Nephron (organoid): ENCODE results near the gene S100A3.

Experiments used
- H3K27ac Mint-ChIP-seq, 3 experiments: 2 replicates each; pipeline ENCODE4 v1.8.0; 2020; ENCODE audit warnings: mixed read lengths in 3 of 3, mild to moderate bottlenecking in 2 of 3, moderate library complexity in 1 of 3
- H3K27me3 Mint-ChIP-seq: 2 replicates; pipeline ENCODE4 v1.8.0; 2021; ENCODE audit warnings: low read depth, mild to moderate bottlenecking, moderate library complexity, mixed read lengths
- H3K36me3 Mint-ChIP-seq: 2 replicates; pipeline ENCODE4 v1.8.0; 2020; ENCODE audit warnings: low read depth, mixed read lengths
- H3K4me1 Mint-ChIP-seq: 2 replicates; pipeline ENCODE4 v1.8.0; 2020; ENCODE audit warnings: mixed read lengths
- H3K4me3 Mint-ChIP-seq, 3 experiments: 2 replicates each; pipeline ENCODE4 v1.8.0; 2020; ENCODE audit warnings: mild to moderate bottlenecking in 3 of 3, mixed read lengths in 3 of 3, moderate library complexity in 2 of 3
- H3K9me3 Mint-ChIP-seq: 2 replicates; pipeline ENCODE4 v1.8.0; 2020; ENCODE audit warnings: mixed read lengths
- TF ChIP-seq, protein P1 (sequence below), 3 experiments: fragments of 200-600 bp; sonication (generic); IDR thresholded peaks; one replicate each; pipeline ENCODE4 v1.5.0; 2021; ENCODE audit warnings: antibody characterized with exemption in 3 of 3; ENCODE audit not compliant: unreplicated experiment in 3 of 3

S100A3 gene

DNA sequence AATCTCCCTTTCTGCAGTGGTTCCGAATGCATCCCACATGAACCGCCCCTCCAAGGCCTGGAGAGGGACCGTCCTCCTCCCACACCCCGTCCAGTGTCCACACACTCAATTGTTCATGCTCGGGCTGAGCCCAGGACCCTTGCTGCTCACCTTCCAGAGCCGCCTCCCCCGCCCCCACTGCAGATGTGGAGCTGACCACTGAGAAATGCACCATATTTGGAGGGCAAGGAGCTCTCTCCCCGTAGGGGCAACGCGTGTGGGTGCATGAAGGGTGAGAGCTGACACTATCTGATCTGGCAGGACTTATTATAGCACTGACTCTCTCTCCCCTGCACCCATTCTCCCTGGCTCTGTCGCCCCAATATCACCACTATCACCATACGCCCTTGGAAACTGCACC is 4.0 kb upstream of the S100A3 start:
- peaks cover 2% of the 10 kb centered on the region for H3K27me3 Mint-ChIP-seq
- TF ChIP-seq, protein P1, sequence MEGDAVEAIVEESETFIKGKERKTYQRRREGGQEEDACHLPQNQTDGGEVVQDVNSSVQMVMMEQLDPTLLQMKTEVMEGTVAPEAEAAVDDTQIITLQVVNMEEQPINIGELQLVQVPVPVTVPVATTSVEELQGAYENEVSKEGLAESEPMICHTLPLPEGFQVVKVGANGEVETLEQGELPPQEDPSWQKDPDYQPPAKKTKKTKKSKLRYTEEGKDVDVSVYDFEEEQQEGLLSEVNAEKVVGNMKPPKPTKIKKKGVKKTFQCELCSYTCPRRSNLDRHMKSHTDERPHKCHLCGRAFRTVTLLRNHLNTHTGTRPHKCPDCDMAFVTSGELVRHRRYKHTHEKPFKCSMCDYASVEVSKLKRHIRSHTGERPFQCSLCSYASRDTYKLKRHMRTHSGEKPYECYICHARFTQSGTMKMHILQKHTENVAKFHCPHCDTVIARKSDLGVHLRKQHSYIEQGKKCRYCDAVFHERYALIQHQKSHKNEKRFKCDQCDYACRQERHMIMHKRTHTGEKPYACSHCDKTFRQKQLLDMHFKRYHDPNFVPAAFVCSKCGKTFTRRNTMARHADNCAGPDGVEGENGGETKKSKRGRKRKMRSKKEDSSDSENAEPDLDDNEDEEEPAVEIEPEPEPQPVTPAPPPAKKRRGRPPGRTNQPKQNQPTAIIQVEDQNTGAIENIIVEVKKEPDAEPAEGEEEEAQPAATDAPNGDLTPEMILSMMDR (IDR thresholded peaks at IDR 0.05; ENCODE audit: unreplicated experiment in 3 of 3): no peak
- H3K9me3 Mint-ChIP-seq: no peaks in the 10 kb centered on the region
- peak overlapping the region in 2 of 3 experiments; percentile 65 to 81 for H3K27ac Mint-ChIP-seq
- peaks cover 53% of the 10 kb centered on the region for H3K4me1 Mint-ChIP-seq
- H3K36me3 Mint-ChIP-seq: no peaks in the 10 kb centered on the region
- H3K4me3 Mint-ChIP-seq: no peak overlapping the region

DNA sequence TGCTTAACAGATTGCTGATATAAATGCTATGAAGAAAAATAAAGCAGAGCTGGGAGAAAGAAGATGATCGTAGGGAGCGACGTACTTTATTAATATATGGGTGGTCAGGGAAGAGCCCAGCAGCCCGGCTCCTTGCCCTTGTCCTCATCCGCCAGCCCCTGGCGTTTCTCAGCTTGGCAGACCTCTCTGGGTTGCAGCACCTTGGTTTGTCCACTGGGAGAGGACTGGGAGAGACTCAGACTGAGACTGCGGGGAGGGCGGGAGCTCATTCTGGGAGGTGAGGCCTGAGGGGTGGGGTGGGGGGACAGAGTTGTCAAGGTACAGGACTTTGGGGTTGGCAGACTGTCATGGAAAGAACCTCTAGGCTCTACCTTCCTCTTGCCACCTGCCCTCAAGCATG is 3.3 kb upstream of the S100A3 start:
- Mint-ChIP-seq H3K36me3 (no peaks in the 10 kb centered on the region), H3K9me3 (no peaks in the 10 kb centered on the region), H3K27me3 (peaks cover 7% of the 10 kb centered on the region), H3K27ac (no peak overlapping the region), H3K4me3 (no peak overlapping the region), H3K4me1 (peaks cover 53% of the 10 kb centered on the region)
- TF ChIP-seq, protein P1 (IDR thresholded peaks at IDR 0.05; ENCODE audit: unreplicated experiment in 3 of 3): no peak

DNA sequence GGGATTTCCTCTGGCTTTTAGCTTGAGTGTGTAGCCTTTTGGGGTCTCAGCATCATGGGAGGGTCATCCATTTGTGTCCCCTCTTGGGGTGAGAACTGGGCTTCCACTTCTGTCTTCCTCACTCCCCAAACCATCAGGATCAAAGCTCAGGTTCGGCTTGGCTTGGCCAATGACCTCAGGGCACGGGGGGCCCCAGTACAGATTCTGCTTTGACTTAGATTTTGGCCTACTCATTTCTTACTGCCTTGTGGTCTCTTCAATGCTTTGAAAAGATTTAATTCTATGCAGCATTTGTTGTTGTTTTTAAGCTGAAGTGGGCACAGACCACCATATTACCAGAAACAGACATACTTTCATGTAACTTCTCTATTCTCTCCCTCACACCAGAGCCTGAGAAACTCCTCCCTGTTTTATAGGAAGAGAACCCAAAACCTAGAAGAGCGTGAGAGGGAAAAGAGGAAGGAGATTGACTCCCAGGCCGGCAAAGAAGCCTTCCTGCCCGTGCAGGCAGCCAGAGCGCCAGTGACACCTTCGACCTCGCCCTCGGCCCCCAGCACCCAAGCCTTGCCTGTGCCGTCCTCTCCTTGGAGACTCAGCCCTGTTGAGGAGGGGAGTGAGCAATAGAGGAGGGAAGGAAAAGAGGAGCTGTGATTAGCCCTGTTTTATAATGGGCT is 1.9 kb upstream of the S100A3 start:
- Mint-ChIP-seq H3K27ac (peak overlapping the region; percentile 12 to 81 (median 63)), H3K4me3 (no peak overlapping the region)

DNA sequence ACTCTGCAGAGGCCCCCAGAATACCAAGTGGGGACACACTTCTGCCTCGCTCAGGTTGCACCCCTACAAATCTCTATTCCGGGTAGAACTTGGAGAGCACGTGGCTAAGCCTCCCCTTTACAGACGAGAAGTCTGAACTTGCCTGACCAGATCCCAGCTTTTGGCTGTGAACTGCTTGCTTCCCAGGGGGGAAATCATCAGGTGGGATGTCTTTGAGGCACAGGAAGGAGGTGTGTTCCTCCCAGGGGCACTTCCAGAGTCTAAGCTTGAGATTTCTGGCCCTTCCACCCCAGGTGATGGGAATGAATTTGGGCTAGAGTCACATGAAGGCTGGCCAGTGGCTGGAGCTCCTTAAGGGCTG is 1.3 kb upstream of the S100A3 start:
- no peak overlapping the region for H3K4me3 Mint-ChIP-seq

More for the DNA sequence above, 1.9 kb upstream of the S100A3 start:
- H3K9me3 Mint-ChIP-seq: no peaks in the 10 kb centered on the region
- TF ChIP-seq, protein P1 (IDR thresholded peaks at IDR 0.05; ENCODE audit: unreplicated experiment in 3 of 3): no peak
- H3K36me3 Mint-ChIP-seq: no peaks in the 10 kb centered on the region
- peaks cover 61% of the 10 kb centered on the region for H3K4me1 Mint-ChIP-seq
- H3K27me3 Mint-ChIP-seq: peaks cover 7% of the 10 kb centered on the region

DNA sequence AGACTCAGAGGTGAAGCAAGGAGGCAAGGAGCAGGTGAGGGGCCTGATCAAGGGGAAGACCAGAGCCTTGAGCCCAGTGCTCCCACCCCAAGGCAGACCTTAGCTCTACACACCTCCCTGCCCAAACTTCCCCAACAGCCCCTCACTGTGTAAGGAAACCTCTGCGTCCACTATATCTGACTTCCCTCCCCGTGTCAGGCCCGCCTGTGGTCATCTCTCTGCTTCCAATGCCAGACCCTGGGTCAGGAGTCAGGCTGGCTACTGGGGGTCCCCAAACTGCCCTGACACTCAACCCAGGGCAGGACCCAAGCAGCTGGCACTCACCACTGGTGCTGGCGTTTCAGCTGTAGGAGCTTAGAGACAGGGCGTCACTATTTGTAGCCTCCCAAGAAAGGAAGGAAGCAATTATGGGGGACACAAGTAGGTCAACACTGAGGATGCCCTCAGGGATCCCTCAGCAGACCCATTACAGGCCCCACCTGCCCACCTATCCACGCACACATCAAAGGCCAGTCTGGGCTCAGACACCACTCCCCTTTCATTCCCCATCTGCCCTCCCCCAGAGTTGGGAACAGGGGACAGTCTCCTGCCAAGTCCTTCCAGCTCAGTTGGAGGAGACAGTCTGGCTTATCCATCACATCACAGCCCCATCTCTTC is 811 bp upstream of the S100A3 start:
- H3K4me3 Mint-ChIP-seq: no peak overlapping the region
- H3K27me3 Mint-ChIP-seq: peaks cover 7% of the 10 kb centered on the region
- H3K4me1 Mint-ChIP-seq: peaks cover 69% of the 10 kb centered on the region
- TF ChIP-seq, protein P1 (IDR thresholded peaks at IDR 0.05; ENCODE audit: unreplicated experiment in 3 of 3): no peak
- H3K27ac Mint-ChIP-seq: peak overlapping the region; percentile 59 to 99 (median 84)
- H3K36me3 Mint-ChIP-seq: no peaks in the 10 kb centered on the region
- no peaks in the 10 kb centered on the region for H3K9me3 Mint-ChIP-seq

More for the DNA sequence above, 1.3 kb upstream of the S100A3 start:
- H3K36me3 Mint-ChIP-seq: no peaks in the 10 kb centered on the region
- peaks cover 64% of the 10 kb centered on the region for H3K4me1 Mint-ChIP-seq
- H3K27ac Mint-ChIP-seq: peak overlapping the region; percentile 12 to 99 (median 84)
- TF ChIP-seq, protein P1 (IDR thresholded peaks at IDR 0.05; ENCODE audit: unreplicated experiment in 3 of 3): no peak
- no peaks in the 10 kb centered on the region for H3K9me3 Mint-ChIP-seq
- H3K27me3 Mint-ChIP-seq: peaks cover 7% of the 10 kb centered on the region
